ENCODE results near the gene RSPH1.

RSPH1 gene

DNA sequence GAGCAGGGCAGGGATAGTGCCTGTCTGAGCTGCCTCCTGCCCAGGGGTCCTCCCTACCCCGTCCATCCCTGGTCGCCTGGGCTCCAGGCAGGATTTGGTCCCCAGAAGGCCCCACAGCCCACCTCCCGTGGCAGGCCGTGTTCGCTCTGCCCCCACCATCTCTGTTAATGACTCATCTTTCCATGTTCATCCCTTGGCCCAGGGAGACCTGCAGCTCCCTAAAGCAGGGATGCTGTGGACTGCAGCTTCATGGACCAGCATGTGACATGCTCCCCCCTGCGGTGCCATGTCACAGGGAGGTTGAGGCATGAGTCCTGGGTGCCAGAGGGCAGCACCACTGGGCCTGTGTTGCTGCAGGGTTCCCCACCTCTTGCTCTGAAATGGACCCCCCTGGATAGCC is 65.5 kb downstream of the RSPH1 start:
- TF ChIP-seq CEBPB (IDR thresholded peaks at IDR 0.05): no peak

DNA sequence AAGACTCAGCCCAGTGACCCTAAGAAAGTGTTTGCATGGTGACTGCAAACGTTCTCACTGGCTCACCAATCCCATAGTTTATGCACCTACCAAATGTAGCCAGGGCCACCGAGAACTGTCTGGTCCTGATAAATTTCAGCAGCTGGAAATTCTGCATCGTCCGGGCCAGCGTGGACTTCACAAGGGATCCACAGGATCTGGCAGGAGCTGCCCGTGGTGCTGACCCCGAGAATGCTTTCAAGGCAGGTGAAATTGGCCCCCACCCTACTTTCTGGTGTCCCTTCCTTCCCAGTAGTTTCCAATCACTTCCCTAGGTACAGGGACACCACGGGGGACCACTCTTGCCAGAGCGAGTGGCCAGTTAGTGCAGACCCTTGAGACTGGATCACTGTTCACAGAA is 66.2 kb downstream of the RSPH1 start:
- TF ChIP-seq, protein P1, sequence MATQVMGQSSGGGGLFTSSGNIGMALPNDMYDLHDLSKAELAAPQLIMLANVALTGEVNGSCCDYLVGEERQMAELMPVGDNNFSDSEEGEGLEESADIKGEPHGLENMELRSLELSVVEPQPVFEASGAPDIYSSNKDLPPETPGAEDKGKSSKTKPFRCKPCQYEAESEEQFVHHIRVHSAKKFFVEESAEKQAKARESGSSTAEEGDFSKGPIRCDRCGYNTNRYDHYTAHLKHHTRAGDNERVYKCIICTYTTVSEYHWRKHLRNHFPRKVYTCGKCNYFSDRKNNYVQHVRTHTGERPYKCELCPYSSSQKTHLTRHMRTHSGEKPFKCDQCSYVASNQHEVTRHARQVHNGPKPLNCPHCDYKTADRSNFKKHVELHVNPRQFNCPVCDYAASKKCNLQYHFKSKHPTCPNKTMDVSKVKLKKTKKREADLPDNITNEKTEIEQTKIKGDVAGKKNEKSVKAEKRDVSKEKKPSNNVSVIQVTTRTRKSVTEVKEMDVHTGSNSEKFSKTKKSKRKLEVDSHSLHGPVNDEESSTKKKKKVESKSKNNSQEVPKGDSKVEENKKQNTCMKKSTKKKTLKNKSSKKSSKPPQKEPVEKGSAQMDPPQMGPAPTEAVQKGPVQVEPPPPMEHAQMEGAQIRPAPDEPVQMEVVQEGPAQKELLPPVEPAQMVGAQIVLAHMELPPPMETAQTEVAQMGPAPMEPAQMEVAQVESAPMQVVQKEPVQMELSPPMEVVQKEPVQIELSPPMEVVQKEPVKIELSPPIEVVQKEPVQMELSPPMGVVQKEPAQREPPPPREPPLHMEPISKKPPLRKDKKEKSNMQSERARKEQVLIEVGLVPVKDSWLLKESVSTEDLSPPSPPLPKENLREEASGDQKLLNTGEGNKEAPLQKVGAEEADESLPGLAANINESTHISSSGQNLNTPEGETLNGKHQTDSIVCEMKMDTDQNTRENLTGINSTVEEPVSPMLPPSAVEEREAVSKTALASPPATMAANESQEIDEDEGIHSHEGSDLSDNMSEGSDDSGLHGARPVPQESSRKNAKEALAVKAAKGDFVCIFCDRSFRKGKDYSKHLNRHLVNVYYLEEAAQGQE (IDR thresholded peaks at IDR 0.05; ENCODE audit: low read depth): peak; percentile 89
- TF ChIP-seq CEBPB (IDR thresholded peaks at IDR 0.05): no peak

DNA sequence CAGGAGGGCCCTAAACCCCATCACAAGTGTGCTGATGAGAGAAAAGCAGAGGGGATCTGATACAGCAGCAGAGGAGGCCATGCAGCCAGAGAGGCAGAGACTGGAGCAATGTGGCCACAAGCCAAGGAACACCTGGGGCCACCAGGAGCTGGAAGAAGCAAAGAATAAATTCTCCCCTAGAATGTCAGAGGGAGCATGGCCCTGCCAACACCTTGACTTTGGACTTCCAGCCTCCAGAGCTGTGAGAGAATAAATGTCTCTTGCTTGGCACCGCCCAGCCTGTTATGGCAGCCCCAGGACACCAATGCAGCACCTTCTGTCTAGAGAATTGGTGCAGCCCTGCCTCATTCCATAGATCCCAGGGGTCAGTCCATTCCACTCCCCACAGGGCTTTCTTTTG is 67.0 kb downstream of the RSPH1 start:
- TF ChIP-seq NFIC (IDR thresholded peaks at IDR 0.05) (no peak), TCF12 (IDR thresholded peaks at IDR 0.05; ENCODE audit: low read depth) (no peak), CEBPB (IDR thresholded peaks at IDR 0.05) (no peak), TAF1 (IDR thresholded peaks at IDR 0.05; ENCODE audit: low read depth) (no peak), EP300 (IDR thresholded peaks at IDR 0.05; ENCODE audit: borderline replicate concordance) (no peak), EGR1 (IDR thresholded peaks at IDR 0.05) (no peak), YY1 (IDR thresholded peaks at IDR 0.05; ENCODE audit: low read depth) (no peak), ZBTB7A (IDR thresholded peaks at IDR 0.05; ENCODE audit: low read depth) (no peak), CREB1 (IDR thresholded peaks at IDR 0.05; ENCODE audit: low read depth) (no peak), TEAD4 (IDR thresholded peaks at IDR 0.05) (no peak), FOXM1 (IDR thresholded peaks at IDR 0.05; ENCODE audit: borderline replicate concordance, low read depth) (no peak)
- TF ChIP-seq, protein P2, sequence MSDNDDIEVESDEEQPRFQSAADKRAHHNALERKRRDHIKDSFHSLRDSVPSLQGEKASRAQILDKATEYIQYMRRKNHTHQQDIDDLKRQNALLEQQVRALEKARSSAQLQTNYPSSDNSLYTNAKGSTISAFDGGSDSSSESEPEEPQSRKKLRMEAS (IDR thresholded peaks at IDR 0.05): no peak
- TF ChIP-seq, protein P3, sequence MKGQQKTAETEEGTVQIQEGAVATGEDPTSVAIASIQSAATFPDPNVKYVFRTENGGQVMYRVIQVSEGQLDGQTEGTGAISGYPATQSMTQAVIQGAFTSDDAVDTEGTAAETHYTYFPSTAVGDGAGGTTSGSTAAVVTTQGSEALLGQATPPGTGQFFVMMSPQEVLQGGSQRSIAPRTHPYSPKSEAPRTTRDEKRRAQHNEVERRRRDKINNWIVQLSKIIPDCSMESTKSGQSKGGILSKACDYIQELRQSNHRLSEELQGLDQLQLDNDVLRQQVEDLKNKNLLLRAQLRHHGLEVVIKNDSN (IDR thresholded peaks at IDR 0.05): no peak
- TF ChIP-seq, protein P1 (IDR thresholded peaks at IDR 0.05; ENCODE audit: low read depth): no peak

DNA sequence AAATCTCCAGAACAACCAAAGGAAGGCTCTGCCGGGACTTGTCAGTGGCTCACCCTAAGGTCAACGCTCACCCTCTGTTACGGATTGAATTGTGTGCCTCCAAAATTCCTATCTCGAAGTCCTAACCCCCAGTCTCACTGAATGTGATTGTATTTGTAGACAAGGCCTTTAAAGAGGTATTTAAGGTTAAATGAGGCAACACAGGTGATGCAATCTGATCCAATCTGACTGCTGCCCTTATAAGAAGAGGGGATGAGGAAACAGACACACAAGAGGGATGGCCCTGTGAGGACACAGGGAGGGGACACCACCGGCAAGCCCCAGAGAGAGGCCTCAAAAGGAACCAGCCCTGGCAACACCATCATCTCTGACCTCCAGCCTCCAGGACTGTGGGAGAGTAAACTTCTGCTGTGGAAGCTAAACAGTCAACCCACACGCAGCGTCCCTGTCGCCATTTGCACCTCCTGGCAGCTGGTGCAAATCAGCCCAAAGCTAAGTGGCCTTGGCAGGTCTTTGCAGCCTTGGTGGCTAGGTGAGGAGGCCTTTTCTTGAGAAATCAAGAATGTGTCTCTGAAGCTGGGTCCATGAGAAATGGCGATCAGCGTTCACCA is 68.1 kb downstream of the RSPH1 start:
- no peak for TF ChIP-seq YY1 (IDR thresholded peaks at IDR 0.05; ENCODE audit: low read depth)
- no peak for TF ChIP-seq TAF1 (IDR thresholded peaks at IDR 0.05; ENCODE audit: low read depth)
- no peak for TF ChIP-seq CREB1 (IDR thresholded peaks at IDR 0.05; ENCODE audit: low read depth)
- TF ChIP-seq, protein P2 (IDR thresholded peaks at IDR 0.05): no peak
- TF ChIP-seq NFIC (IDR thresholded peaks at IDR 0.05): no peak
- no peak for TF ChIP-seq EGR1 (IDR thresholded peaks at IDR 0.05)
- TF ChIP-seq TEAD4 (IDR thresholded peaks at IDR 0.05): no peak

DNA sequence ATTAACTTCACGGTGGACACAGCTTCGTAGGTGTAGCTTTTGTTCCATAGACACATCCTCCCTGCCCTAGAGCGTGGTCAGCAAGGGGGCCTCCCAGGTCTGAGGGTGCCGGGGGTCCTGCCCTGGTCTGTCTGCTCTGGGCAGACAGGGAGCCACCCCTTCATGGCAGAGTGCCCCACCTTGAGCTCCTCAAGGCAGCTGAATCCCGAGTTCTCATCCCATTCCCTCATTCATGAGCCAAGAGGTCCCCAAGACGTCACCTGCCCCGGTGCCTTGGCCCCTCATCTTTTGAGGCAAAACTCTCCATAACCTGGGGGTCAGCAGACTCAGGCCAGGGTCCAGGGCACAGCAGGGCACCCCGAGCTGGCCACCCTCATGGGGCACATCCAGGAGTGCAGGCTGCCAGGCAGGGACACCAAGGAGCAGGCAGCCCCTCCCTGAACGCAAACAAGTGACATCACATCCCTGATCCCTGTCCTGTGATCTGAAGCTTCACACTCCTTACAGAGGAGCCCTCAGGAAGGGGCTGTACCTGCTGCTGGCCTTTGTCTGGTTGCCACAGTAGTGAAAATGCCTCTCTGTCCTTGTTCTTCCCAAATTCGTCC is 69.0 kb downstream of the RSPH1 start:
- TF ChIP-seq, protein P3 (IDR thresholded peaks at IDR 0.05): no peak
- TF ChIP-seq CREB1 (IDR thresholded peaks at IDR 0.05; ENCODE audit: low read depth) (no peak), TCF12 (IDR thresholded peaks at IDR 0.05; ENCODE audit: low read depth) (no peak), EP300 (IDR thresholded peaks at IDR 0.05; ENCODE audit: borderline replicate concordance) (no peak), YY1 (IDR thresholded peaks at IDR 0.05; ENCODE audit: low read depth) (no peak), EGR1 (IDR thresholded peaks at IDR 0.05) (no peak), RAD21 (IDR thresholded peaks at IDR 0.05; ENCODE audit: low read depth) (no peak), NFIC (IDR thresholded peaks at IDR 0.05) (no peak)
- TF ChIP-seq, protein P2 (IDR thresholded peaks at IDR 0.05): no peak
- TF ChIP-seq, protein P1 (IDR thresholded peaks at IDR 0.05; ENCODE audit: low read depth): no peak
